Gastroesophageal sphincter (tissue), 4 donors: ENCODE results near the gene LGALSL. TPM values are rescaled to one million over a fixed set of nuclear protein-coding genes. Genes with fewer than 3 reads are reported as not detected.

Experiments used
- ATAC-seq: fragments of 150-250 bp; one replicate; pipeline ENCODE4 v1.9.1; 2016; ENCODE audit warnings: mild to moderate bottlenecking, moderate library complexity
- H3K27ac ChIP-seq, 4 donors: fragments of 200-600 bp; sonication (generic) in 3 of 4; 1 replicate in 3 of 4; 2 replicates in 1 of 4; pipeline ENCODE4 v1.5.1; 2016 to 2019
- H3K27me3 ChIP-seq: fragments of 200-600 bp; sonication (generic); one replicate; pipeline ENCODE4 v1.5.1; 2019
- H3K36me3 ChIP-seq, 2 donors: fragments of 200-600 bp; sonication (generic); one replicate each; pipeline ENCODE4 v1.5.1; 2019; ENCODE audit warnings: control low read depth in 1 of 2
- H3K4me1 ChIP-seq, 3 donors: fragments of 200-600 bp; sonication (generic); 1 replicate in 2 of 3; 2 replicates in 1 of 3; pipeline ENCODE4 v1.5.1; 2016 to 2019; ENCODE audit warnings: control low read depth in 2 of 3
- H3K4me3 ChIP-seq, 2 donors: fragments of 200-600 bp; sonication (generic); one replicate each; pipeline ENCODE4 v1.5.1; 2019; ENCODE audit warnings: mild to moderate bottlenecking in 1 of 2, moderate library complexity in 1 of 2
- H3K9me3 ChIP-seq, 3 donors: fragments of 200-600 bp; sonication (generic); one replicate each; pipeline ENCODE4 v1.5.1; 2017 to 2019; ENCODE audit warnings: control low read depth in 2 of 3
- EP300 ChIP-seq: sonication (generic); formaldehyde crosslinking; IDR thresholded peaks from one replicate; pipeline ENCODE4 v1.6.1; 2017; ENCODE audit warnings: antibody characterized with exemption, mild to moderate bottlenecking
- POLR2A ChIP-seq, 2 donors: fragments of 450-650 bp; IDR thresholded peaks; one replicate each; pipeline ENCODE4 v1.6.1; 2017; ENCODE audit warnings: antibody characterized with exemption in 2 of 2, mild to moderate bottlenecking in 2 of 2, moderate library complexity in 1 of 2
- POLR2AphosphoS5 ChIP-seq: sonication (generic); formaldehyde crosslinking; IDR thresholded peaks from one replicate; pipeline ENCODE4 v1.6.1; 2017; ENCODE audit warnings: antibody characterized with exemption
- WGBS, 2 donors: methylation state at CpG; one replicate each; pipeline ENCODE4 v1.1.5; 2018; ENCODE audit warnings: low coverage in 1 of 2; 5-methylcytosine and 5-hydroxymethylcytosine counted together
- total RNA-seq, 4 donors: library from RNA; depleted of rRNA; stranded (reverse); fragments of >200 nt; gene quantifications; one replicate each; pipeline ENCODE4 v1.1.0, GENCODE V29; 2016
- TF ChIP-seq, protein P1 (sequence below), 4 experiments: fragments of 200-600 bp in 2 of 4; fragments of 450-650 bp in 2 of 4; sonication (generic) in 1 of 4; IDR thresholded peaks; one replicate each; pipeline ENCODE4 v1.5.1; 2017 to 2019; ENCODE audit warnings: antibody characterized with exemption in 4 of 4, mild to moderate bottlenecking in 2 of 4, moderate library complexity in 2 of 4

Gene LGALSL
- total RNA-seq, 4 donors from 2014 or later, result 8.3 to 18.1 (median 12.8) TPM

DNA sequence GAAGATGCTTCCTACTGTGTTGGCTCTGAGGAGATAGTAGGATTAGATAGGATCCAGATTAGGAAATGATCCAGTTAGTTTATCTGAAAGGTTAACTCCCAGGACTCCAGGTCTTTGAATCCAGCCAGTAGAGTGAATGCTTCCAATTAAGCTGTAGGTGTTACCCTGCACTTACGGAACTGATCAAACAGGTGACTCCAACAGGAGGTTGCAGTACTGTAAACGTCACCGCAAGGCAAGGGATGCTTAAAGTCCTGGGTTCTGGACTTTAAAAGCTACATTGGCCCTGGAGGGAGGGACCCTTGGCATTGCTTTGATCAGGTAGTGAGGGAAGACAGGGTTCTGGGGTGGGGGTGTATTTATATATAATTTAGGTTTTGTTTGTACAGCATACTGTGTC is 5.6 kb downstream of the LGALSL start:
- WGBS, 2 donors, result 82 to 97% methylated on average over 2 to 3 of the region's 3 CpGs
- H3K9me3 ChIP-seq, result no peaks in the 10 kb centered on the region
- H3K4me3 ChIP-seq, result no peak overlapping the region
- H3K27me3 ChIP-seq, result no peaks in the 10 kb centered on the region
- no peak overlapping the region for H3K27ac ChIP-seq
- peaks cover 0 to 39% of the 10 kb centered on the region in 2 donors for H3K36me3 ChIP-seq
- peaks cover 0 to 12% (median 4%) of the 10 kb centered on the region in 3 donors for H3K4me1 ChIP-seq
- TF ChIP-seq POLR2A (IDR thresholded peaks at IDR 0.05) (no peak), POLR2AphosphoS5 (no peak), EP300 (no peak)
- TF ChIP-seq, protein P1, sequence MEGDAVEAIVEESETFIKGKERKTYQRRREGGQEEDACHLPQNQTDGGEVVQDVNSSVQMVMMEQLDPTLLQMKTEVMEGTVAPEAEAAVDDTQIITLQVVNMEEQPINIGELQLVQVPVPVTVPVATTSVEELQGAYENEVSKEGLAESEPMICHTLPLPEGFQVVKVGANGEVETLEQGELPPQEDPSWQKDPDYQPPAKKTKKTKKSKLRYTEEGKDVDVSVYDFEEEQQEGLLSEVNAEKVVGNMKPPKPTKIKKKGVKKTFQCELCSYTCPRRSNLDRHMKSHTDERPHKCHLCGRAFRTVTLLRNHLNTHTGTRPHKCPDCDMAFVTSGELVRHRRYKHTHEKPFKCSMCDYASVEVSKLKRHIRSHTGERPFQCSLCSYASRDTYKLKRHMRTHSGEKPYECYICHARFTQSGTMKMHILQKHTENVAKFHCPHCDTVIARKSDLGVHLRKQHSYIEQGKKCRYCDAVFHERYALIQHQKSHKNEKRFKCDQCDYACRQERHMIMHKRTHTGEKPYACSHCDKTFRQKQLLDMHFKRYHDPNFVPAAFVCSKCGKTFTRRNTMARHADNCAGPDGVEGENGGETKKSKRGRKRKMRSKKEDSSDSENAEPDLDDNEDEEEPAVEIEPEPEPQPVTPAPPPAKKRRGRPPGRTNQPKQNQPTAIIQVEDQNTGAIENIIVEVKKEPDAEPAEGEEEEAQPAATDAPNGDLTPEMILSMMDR (IDR thresholded peaks at IDR 0.05), result no peak
- ATAC-seq, result no peak

DNA sequence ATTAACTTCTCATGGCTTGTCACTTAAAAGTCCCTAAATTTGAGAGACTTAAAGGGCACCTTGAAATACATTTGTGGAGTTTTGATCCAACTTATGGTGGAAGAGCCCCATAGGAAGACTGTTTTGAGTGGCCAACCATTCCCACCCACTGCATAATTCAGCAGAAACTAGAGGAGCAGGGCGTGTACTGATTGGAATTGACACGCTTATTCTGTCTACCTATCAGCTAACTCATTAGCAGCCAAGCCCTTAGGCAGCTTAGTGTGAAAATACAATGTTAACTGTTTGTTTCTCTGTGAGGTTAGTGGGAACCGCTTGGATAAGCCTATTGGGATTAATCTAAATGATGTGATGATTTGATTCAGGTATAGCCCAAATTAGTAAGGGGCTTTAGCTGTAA is 6.4 kb downstream of the LGALSL start:
- H3K27ac ChIP-seq, result no peak overlapping the region
- TF ChIP-seq, protein P1 (IDR thresholded peaks at IDR 0.05), result no peak
- no peak for TF ChIP-seq EP300
- TF ChIP-seq POLR2AphosphoS5, result no peak
- TF ChIP-seq POLR2A (IDR thresholded peaks at IDR 0.05), result no peak
- ATAC-seq, result no peak
- peaks cover 0 to 39% of the 10 kb centered on the region in 2 donors for H3K36me3 ChIP-seq
- H3K4me3 ChIP-seq, result no peak overlapping the region
- no peaks in the 10 kb centered on the region for H3K27me3 ChIP-seq
- H3K9me3 ChIP-seq, result no peaks in the 10 kb centered on the region
- WGBS, 2 donors, result 48 to 100% methylated on average over 2 to 3 of the region's 3 CpGs
- H3K4me1 ChIP-seq, result peaks cover 0 to 6% (median 3%) of the 10 kb centered on the region in 3 donors

DNA sequence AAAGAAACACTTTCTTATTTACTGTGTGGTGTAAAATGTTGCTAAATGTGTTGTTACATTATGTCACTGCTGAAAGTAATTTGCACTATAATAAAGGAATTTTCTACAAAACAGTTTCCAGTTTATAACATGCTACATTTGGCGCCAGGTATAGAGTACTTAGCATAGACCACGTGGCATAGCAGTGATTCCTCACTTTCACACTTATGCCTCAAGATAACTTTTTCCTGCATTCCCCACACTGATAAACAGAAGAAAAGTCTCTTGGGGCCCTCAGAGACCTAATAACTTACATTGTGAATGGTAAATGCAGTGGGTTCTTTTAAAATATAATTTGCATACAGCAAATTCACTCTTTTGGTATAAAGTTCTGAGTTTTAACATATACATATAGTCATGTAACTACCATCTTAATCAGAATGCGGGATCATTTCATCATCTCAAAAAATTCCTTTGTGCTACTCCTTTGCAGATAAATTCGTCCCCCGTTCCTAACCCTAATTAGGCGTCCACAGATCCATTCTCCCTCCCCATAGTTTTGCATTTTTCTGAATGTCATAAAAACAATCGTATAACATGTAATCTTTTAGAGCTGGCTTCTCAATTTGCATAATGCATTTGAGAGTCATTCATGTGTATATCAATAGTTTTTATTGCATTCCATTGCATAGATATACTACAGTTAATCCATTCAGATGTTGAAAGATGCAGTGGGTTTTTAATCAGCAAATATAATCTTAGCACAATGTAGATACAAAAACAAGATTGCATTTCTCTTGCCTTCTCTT is 7.5 kb downstream of the LGALSL start:
- no peaks in the 10 kb centered on the region for H3K4me1 ChIP-seq
- WGBS, 2 donors, result 86 to 88% methylated on average over 6 to 7 of the region's 7 CpGs
- TF ChIP-seq, protein P1 (IDR thresholded peaks at IDR 0.05), result no peak
- no peak for TF ChIP-seq POLR2A (IDR thresholded peaks at IDR 0.05)
- TF ChIP-seq EP300, result no peak
- no peak for TF ChIP-seq POLR2AphosphoS5
- no peak for ATAC-seq
- no peaks in the 10 kb centered on the region for H3K9me3 ChIP-seq
- no peaks in the 10 kb centered on the region for H3K27me3 ChIP-seq
- H3K4me3 ChIP-seq, result no peak overlapping the region
- H3K36me3 ChIP-seq, result peaks cover 0 to 34% of the 10 kb centered on the region in 2 donors
- H3K27ac ChIP-seq, result no peak overlapping the region

DNA sequence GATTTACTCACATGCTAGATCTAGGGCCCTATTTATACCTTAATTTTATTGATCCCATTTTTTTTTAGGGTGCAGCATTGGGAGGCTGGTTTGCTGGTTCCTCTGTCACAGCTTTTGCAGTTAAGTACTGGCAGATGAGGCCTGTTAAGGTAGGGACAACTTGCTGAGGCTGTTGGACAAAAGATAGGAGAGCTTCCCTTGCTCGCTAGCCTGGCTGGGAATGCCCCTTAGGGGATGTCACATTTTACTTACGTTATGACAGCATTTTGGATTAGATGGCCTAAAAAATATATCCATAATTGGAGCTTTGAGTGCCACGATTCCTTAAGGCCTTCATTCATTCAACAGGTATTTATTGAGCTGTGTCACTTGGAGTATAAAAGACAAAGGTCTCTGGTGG is 8.2 kb downstream of the LGALSL start:
- TF ChIP-seq POLR2AphosphoS5 (no peak), EP300 (no peak), POLR2A (IDR thresholded peaks at IDR 0.05) (no peak)
- TF ChIP-seq, protein P1 (IDR thresholded peaks at IDR 0.05), result no peak
- no peaks in the 10 kb centered on the region for H3K27me3 ChIP-seq
- no peak for ATAC-seq
- 89 to 90% methylated on average over 3 of the region's 3 CpGs for WGBS, 2 donors
- no peaks in the 10 kb centered on the region for H3K9me3 ChIP-seq
- H3K4me3 ChIP-seq, result no peak overlapping the region
- peaks cover 0 to 29% of the 10 kb centered on the region in 2 donors for H3K36me3 ChIP-seq
- H3K27ac ChIP-seq, result no peak overlapping the region
- no peaks in the 10 kb centered on the region for H3K4me1 ChIP-seq
